ENCODE measurements around the gene TMEM72.

DNA sequence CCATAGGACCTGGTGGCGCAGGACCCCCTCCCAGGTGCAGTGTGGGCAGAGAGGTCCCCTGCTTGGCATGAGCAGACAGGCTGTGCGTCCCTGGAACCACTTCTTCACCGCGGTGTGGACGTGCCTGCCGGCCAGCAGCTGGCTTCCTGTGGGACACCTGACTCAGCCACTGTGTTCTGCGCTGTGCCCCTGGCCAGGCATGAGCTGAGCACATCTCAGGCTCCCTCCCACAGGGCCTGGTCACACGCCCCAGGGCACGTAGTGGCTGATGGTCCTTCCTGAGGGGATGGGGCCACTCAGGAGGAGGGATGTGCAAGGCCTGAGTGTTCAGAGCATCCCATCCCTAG is 71.0 kb downstream of the TMEM72 start:
- TF ChIP-seq, protein P1, sequence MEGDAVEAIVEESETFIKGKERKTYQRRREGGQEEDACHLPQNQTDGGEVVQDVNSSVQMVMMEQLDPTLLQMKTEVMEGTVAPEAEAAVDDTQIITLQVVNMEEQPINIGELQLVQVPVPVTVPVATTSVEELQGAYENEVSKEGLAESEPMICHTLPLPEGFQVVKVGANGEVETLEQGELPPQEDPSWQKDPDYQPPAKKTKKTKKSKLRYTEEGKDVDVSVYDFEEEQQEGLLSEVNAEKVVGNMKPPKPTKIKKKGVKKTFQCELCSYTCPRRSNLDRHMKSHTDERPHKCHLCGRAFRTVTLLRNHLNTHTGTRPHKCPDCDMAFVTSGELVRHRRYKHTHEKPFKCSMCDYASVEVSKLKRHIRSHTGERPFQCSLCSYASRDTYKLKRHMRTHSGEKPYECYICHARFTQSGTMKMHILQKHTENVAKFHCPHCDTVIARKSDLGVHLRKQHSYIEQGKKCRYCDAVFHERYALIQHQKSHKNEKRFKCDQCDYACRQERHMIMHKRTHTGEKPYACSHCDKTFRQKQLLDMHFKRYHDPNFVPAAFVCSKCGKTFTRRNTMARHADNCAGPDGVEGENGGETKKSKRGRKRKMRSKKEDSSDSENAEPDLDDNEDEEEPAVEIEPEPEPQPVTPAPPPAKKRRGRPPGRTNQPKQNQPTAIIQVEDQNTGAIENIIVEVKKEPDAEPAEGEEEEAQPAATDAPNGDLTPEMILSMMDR (IDR thresholded peaks at IDR 0.05; ENCODE audit: insufficient read depth, low read length, poor library complexity, severe bottlenecking): no peak
- TF ChIP-seq EZH2phosphoT487 (conservative IDR thresholded peaks at IDR 0.05; ENCODE audit: low read length): no peak

Data from SU-DHL-6 (cell line).